Aorta (tissue), 5 donors: ENCODE measurements around the gene PRAMEF14. TPM values are rescaled to one million over a fixed set of nuclear protein-coding genes. Genes with fewer than 3 reads are reported as not detected.
"Not testable (repeated sequence)": the region's sequence is repeated elsewhere in the genome, so short reads cannot be mapped to it uniquely, and the experiment has no call there.

Source experiments
- ATAC-seq: fragments of 200-7000 bp; cut with Tn5 transposase; one replicate; pipeline ENCODE4 v1.9.1; 2022; ENCODE audit warnings: moderate library complexity; ENCODE audit not compliant: low FRiP score
- DNase-seq, 2 donors: peaks; one replicate each; pipeline ENCODE4 v3.0.0-alpha.2; 2020
- H3K27ac ChIP-seq, 2 donors: one replicate each; pipeline ENCODE4 v1.5.1; 2013; ENCODE audit warnings: low read length in 2 of 2, mild to moderate bottlenecking in 2 of 2, moderate library complexity in 2 of 2, control low read depth in 1 of 2, inconsistent platforms in 1 of 2, low read depth in 1 of 2
- H3K27me3 ChIP-seq, 2 donors: one replicate each; pipeline ENCODE4 v1.6.1; 2013; ENCODE audit warnings: control low read depth in 1 of 2, low read length in 1 of 2, mild to moderate bottlenecking in 1 of 2, moderate library complexity in 1 of 2; ENCODE audit not compliant: insufficient read depth in 2 of 2, control insufficient read depth in 1 of 2
- H3K36me3 ChIP-seq, 2 donors: one replicate each; pipeline ENCODE4 v1.6.1; 2013; ENCODE audit warnings: control low read depth in 1 of 2, low read length in 1 of 2, mild to moderate bottlenecking in 1 of 2; ENCODE audit not compliant: insufficient read depth in 2 of 2, control insufficient read depth in 1 of 2
- H3K4me1 ChIP-seq, 2 donors: one replicate each; pipeline ENCODE4 v1.6.1; 2013; ENCODE audit warnings: low read length in 2 of 2, control low read depth in 1 of 2, mild to moderate bottlenecking in 1 of 2, moderate library complexity in 1 of 2; ENCODE audit not compliant: insufficient read depth in 2 of 2, control insufficient read depth in 1 of 2
- H3K4me3 ChIP-seq, 2 donors: one replicate each; pipeline ENCODE4 v1.5.1; 2013; ENCODE audit warnings: low read length in 2 of 2, control low read depth in 1 of 2, mild to moderate bottlenecking in 1 of 2
- H3K9me3 ChIP-seq: one replicate; pipeline ENCODE4 v1.6.1; 2013; ENCODE audit warnings: mild to moderate bottlenecking, low read length; ENCODE audit not compliant: control insufficient read depth
- WGBS, 2 donors: extraction: QIAGEN DNeasy Blood & Tissue Kit; methylation state at CpG; one replicate each; pipeline ENCODE4 v1.1.7; 2013; 5-methylcytosine and 5-hydroxymethylcytosine counted together
- intact Hi-C, 2 donors: fragments of 100-400 bp; cut with DNase I; formaldehyde crosslinking; loops; one replicate each; pipeline versions ENCODE4 v1.14.2 to v1.15.0; 2022
- polyA plus RNA-seq, 2 donors: library from polyadenylated mRNA; stranded (reverse); fragments of 200-250 nt; gene quantifications; one replicate each; pipeline ENCODE4 v1.2.3, GENCODE V29; 2013
- total RNA-seq, 2 donors: library from RNA; stranded (reverse); fragmentation: NEBNext Ultra II Directional; extraction: Animal tissue kit (Norgen Biotek cat#: 25700); gene quantifications; one replicate each; pipeline ENCODE4 v1.2.1, GENCODE V29; 2021
- donor health status: healthy with polysubstance abuse.
- donor health status: Bipolar disorder and iron deficiency.
- donor health status: DM: no; HTN: no; CAD: no.
- donor health status: DM: no; HTN: no; CAD: no.
- donor health status: DM: yes; HTN: yes; CAD: no.

PRAMEF14 gene
- total and polyA plus RNA-seq, 4 donors = not detected

DNA sequence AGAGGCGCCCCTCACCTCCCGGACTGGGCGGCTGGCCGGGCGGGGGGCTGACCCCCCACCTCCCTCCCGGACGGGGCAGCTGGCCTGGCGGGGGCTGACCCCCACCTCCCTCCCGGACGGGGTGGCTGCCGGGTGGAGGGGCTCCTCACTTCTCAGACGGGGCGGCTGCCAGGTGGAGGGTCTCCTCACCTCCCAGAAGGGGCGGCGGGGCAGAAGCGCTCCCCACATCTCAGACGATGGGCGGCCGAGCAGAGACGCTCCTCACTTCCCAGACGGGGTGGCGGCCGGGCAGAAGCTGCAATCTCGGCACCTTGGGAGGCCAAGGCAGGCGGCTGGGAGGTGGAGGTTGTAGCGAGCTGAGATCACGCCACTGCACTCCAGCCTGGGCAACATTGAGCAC lies 48.2 kb downstream of the PRAMEF14 start:
- H3K9me3 ChIP-seq, DNase-seq, H3K4me3 ChIP-seq, H3K4me1 ChIP-seq, ATAC-seq, intact Hi-C loops, H3K27me3 ChIP-seq, H3K27ac ChIP-seq, H3K36me3 ChIP-seq: not testable (repeated sequence)
- WGBS, 2 donors = 91 to 97% methylated on average over 4 to 14 of the region's 27 CpGs

DNA sequence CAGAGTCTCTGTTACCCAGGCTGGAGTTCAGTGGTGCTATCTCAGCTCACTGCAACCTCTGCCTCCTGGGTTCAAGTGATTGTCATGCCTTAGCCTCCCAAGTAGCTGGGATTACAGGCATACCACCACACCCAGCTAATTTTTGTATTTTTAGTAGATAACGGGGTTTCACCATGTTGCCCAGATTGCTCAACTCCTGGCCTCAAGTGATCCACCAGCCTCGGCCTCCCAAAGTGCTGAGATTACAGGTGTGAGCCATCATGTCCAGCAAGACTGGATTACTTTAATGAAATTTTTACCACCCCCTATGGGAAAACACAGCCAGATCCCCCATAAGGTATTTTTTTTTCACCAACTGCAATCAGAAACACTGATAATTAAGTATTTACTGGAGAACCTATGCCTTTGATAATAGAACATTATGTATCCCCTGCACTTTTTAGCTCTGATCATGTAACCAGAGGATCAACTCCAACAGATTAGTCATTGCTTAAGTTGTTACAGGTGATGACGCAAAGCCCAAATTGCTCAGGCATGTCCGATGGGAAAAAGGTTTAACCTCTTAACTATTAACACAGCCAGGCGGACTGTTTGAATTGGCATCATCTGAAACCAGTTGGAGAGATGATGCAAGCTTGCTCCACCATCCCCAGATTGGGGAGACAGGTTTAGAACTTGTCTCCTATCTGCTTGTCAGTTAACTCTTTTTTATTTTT lies 49.6 kb downstream of the PRAMEF14 start:
- H3K27ac ChIP-seq, H3K4me1 ChIP-seq, H3K36me3 ChIP-seq, ATAC-seq, H3K27me3 ChIP-seq, intact Hi-C loops, DNase-seq, H3K9me3 ChIP-seq, H3K4me3 ChIP-seq: not testable (repeated sequence)
- 87 to 90% methylated on average over 2 of the region's 5 CpGs for WGBS, 2 donors

Other genes with a start within 250 kb of the PRAMEF14 start
- not detected for gene HNRNPCL2, start 230.3 kb downstream of the PRAMEF14 start, total RNA-seq
- not detected for gene HNRNPCL2, start 230.3 kb downstream of the PRAMEF14 start, polyA plus RNA-seq
- not detected for gene PRAMEF26, start 191.1 kb downstream of the PRAMEF14 start, total RNA-seq
- gene PRAMEF26, start 191.1 kb downstream of the PRAMEF14 start, polyA plus RNA-seq = not detected
- not detected for gene HNRNPCL4, start 181.5 kb downstream of the PRAMEF14 start, total RNA-seq
- gene HNRNPCL4, start 181.5 kb downstream of the PRAMEF14 start, polyA plus RNA-seq = not detected
- not detected for gene PRAMEF9, start 175.3 kb downstream of the PRAMEF14 start, total RNA-seq
- not detected for gene PRAMEF9, start 175.3 kb downstream of the PRAMEF14 start, polyA plus RNA-seq
- gene PRAMEF13, start 145.7 kb downstream of the PRAMEF14 start, total RNA-seq = not detected
- not detected for gene PRAMEF13, start 145.7 kb downstream of the PRAMEF14 start, polyA plus RNA-seq
- gene PRAMEF18, start 121.0 kb downstream of the PRAMEF14 start, total RNA-seq = not detected
- not detected for gene PRAMEF18, start 121.0 kb downstream of the PRAMEF14 start, polyA plus RNA-seq
- gene PRAMEF5, start 92.9 kb downstream of the PRAMEF14 start, total RNA-seq = not detected
- gene PRAMEF5, start 92.9 kb downstream of the PRAMEF14 start, polyA plus RNA-seq = not detected
- gene PRAMEF8, start 62.0 kb downstream of the PRAMEF14 start, total RNA-seq = not detected
- gene PRAMEF8, start 62.0 kb downstream of the PRAMEF14 start, polyA plus RNA-seq = not detected
- gene PRAMEF33, start 43.6 kb downstream of the PRAMEF14 start, total RNA-seq = not detected
- gene PRAMEF33, start 43.6 kb downstream of the PRAMEF14 start, polyA plus RNA-seq = not detected
- gene PRAMEF15, start 31.6 kb downstream of the PRAMEF14 start, total RNA-seq = not detected
- gene PRAMEF15, start 31.6 kb downstream of the PRAMEF14 start, polyA plus RNA-seq = not detected
- gene PRAMEF19, start 24.8 kb upstream of the PRAMEF14 start, total RNA-seq = not detected
- not detected for gene PRAMEF19, start 24.8 kb upstream of the PRAMEF14 start, polyA plus RNA-seq
- not detected for gene PRAMEF17, start 42.5 kb upstream of the PRAMEF14 start, total RNA-seq
- not detected for gene PRAMEF17, start 42.5 kb upstream of the PRAMEF14 start, polyA plus RNA-seq
- not detected for gene PRAMEF20, start 63.3 kb upstream of the PRAMEF14 start, total RNA-seq
- not detected for gene PRAMEF20, start 63.3 kb upstream of the PRAMEF14 start, polyA plus RNA-seq
- not detected for gene LRRC38, start 166.9 kb upstream of the PRAMEF14 start, total RNA-seq
- not detected for gene LRRC38, start 166.9 kb upstream of the PRAMEF14 start, polyA plus RNA-seq
- 10 to 100 TPM; 16.6 to 19.5 TPM for gene PDPN, start 236.7 kb upstream of the PRAMEF14 start, total RNA-seq
- 10 to 100 TPM in 1 of 2 donors, under 1 TPM in 1; 0.43 to 18.8 TPM for gene PDPN, start 236.7 kb upstream of the PRAMEF14 start, polyA plus RNA-seq